H54 (cell line): ENCODE data around the gene TMEM33.
A peak's percentile ranks its signal among the peaks of the same experiment; 100 is the strongest.
"Not testable (repeated sequence)": the region's sequence is repeated elsewhere in the genome, so short reads cannot be mapped to it uniquely, and the experiment has no call there.

ENCODE experiments used
- DNase-seq: peaks from one replicate; pipeline ENCODE4 v3.0.0; 2011; ENCODE audit warnings: low spot score, mixed read lengths; ENCODE audit not compliant: insufficient read length
- FAIRE-seq: peaks from 3 replicates; lab custom pipeline; 2011; peaks lifted over from hg19 to GRCh38; lab: Jason Lieb, UNC
- POLR2A ChIP-seq: IDR thresholded peaks from 2 replicates; pipeline ENCODE4 v1.6.1; 2011; ENCODE audit warnings: low read depth, mild to moderate bottlenecking, low read length

Gene TMEM33, protein sequence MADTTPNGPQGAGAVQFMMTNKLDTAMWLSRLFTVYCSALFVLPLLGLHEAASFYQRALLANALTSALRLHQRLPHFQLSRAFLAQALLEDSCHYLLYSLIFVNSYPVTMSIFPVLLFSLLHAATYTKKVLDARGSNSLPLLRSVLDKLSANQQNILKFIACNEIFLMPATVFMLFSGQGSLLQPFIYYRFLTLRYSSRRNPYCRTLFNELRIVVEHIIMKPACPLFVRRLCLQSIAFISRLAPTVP

DNA sequence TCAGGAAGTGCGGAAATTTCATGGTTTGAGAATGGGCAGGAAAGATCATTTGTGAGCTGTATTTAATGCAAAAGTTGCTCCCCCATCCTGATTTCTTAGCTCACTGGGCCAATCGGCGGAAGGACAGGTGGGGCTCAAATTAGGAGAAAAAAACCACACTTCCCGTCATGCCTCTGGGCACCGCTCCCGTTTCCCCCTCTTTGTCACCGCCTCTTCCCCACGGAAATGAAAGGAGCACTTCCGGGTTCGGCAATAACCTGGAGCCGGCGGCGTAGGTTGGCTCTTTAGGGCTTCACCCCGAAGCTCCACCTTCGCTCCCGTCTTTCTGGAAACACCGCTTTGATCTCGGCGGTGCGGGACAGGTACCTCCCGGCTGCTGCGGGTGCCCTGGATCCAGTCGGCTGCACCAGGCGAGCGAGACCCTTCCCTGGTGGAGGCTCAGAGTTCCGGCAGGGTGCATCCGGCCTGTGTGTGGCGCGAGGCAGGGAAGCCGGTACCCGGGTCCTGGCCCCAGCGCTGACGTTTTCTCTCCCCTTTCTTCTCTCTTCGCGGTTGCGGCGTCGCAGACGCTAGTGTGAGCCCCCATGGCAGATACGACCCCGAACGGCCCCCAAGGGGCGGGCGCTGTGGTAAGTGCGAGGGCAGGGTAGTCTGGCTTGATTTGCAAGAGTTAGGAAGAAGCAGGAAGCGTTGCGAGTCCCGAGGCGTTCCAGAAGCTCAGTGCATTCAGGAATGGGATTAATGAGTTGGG, at the start of gene TMEM33:
TSS of gene TMEM33 (plus strand) at position 529 of the 751 bp plus-strand sequence. CDS start at position 585, 56 bp downstream.
- peak; percentile 44 for DNase-seq
- TF ChIP-seq POLR2A, result peak; percentile 45; the same call in 1 of the 2 replicates
- FAIRE-seq, result peak; percentile 79

DNA sequence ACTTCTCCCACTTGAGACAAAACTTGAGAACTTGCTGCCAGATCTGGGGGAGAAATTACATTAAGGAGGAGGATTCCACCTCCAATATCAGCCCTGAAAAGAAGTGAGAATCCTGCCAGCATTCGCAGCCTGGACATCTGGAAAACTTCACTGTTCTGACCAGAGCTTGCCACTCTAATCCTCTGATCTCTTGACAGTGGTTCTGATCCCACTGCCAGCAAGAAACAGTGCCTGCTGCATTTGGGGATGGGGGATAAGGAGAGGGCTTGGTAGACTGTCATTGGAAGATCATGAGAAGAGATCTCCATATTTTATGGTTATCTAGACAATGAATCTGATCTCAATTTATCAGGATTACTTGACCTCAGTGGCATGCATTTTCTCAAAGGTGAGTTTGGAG, 49.8 kb upstream of the TMEM33 start:
- DNase-seq, result no peak
- no peak for TF ChIP-seq POLR2A
- FAIRE-seq, result no peak

DNA sequence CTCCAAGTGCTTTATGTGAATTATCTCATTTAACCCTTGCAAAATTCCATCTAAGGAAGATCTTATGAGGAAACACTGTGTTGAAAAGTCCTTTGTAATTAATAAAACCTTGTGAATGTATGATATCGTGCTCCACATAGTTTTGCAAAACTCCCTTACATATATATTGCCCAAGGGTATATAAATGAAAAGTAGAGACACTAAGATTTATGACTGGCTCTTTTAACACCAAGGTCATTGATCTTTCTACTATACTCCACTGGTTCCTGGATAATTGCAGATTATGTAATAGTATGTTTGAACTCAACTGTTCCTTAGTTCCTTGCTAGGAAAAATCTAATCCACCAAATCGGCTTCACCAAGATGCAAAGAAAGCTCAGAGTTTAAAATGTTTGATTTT, 48.0 kb upstream of the TMEM33 start:
- FAIRE-seq, result no peak

DNA sequence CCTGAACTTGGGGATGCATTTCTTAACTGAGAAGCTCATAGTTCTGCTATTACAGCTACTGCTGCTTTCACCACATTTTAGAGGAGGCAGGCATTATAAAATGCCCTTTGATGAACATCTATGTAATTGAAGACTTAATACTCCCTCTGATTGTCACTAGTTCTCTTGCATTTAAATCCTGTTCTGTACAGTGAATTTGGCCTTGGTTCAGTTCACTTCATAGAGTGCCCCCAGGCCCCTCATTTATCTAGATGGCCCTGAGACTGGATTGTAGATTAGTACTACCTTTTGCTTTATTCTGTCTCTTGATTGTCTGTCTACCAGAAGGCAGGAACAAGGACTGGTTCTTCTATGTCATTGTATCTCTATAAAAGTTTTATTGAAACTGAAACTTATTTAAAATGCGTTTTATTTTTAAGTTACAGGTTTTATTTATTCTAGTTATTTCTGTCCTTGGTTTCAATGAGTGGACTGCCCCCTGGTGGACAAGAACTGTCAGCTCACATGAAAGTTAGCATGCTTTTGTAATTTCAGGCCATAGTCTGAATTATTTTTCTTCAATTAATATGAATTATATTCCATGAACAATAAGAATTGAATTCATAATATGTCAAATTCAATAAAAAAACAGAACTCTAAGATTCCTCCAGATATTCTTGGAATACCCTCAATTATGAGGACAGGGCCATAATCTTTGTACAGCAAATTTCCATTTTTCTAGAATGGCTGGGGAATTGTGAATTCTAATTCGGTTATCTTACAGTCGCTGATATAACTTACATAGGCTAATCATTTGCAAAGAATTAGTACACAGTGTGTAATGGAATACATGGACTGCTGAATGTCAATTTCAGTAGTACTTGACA, 47.2 kb upstream of the TMEM33 start:
- no peak for TF ChIP-seq POLR2A
- FAIRE-seq (no peak), DNase-seq (no peak)

More for the DNA sequence above, 48.0 kb upstream of the TMEM33 start:
- DNase-seq, result no peak
- TF ChIP-seq POLR2A, result no peak

DNA sequence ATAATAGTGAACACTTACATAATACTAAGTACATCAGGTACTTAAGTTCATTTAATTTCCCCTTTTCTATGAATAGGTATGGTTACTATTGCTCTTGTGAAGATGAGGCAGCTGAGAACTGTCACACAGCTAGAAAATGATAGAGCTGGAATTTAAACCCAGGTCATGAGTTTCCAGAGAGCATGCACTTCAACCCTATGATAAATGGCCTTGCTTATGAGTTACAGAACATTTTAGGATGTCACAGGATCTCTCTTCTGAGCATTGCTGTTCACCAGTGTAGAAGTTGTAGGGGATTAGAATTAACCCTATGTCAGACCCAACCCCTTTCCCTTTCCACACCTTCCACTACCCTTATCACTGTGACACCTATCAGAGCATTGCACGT, 46.5 kb upstream of the TMEM33 start:
- DNase-seq (no peak), FAIRE-seq (no peak)
- TF ChIP-seq POLR2A, result no peak

DNA sequence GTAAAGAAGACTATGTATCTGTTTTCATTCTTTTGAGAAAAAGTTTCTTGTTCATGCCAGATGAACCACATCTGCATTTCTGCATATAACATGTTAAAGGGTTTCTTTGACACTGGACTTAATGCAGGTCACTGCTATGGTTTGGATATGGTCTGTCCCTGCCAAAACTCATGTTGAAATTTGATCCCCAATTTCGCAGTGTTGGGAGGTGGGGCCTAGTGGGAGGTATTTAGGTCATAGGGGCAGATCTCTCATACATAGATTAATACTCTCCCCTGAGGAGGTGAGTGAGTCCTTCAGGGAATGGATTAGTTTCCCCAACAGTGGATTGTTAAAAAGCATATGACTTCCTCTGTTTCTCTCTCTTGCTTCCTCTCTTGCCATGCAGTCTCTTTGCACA, 45.9 kb upstream of the TMEM33 start:
- no peak for DNase-seq
- no peak for FAIRE-seq
- no peak for TF ChIP-seq POLR2A

DNA sequence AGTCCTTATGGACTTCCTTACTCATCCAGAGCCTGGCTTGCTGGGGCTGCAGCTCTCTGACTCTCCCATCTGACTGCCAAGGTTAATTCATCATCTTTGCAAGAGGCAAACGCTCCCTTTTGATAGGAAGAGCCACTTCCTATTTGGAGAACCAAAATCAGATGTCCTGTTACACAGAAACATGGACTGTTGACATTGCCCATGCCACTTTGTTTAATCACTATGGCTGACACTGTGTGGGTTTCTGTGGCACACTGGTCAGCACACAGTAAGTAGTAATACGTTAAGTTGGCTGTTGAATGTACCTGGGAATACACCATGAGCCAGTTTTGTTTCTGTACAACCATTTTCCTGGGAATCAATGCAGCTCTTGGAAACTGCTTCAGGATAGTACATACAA, 45.1 kb upstream of the TMEM33 start:
- FAIRE-seq (no peak), DNase-seq (no peak)
- no peak for TF ChIP-seq POLR2A

DNA sequence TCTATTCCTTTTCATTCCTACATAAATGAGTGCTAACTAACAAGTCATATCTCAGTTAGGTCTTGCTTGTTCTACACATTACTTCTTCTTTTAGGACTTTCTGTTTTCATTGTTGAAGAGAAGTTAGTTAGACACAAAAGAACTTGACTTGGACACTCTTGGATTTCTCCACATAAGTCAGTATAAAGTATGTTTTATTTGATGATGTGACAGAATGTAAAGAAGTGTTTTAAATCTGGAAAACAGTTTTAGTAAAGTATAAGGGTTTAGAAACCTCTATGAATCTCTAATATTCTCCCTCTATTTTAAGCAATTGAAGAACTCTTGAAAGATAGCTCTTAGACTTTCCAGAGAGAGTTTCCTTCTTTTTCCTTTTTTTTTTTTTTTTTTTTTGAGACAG, 38.6 kb upstream of the TMEM33 start:
- DNase-seq, result no peak
- no peak for TF ChIP-seq POLR2A
- FAIRE-seq, result no peak

DNA sequence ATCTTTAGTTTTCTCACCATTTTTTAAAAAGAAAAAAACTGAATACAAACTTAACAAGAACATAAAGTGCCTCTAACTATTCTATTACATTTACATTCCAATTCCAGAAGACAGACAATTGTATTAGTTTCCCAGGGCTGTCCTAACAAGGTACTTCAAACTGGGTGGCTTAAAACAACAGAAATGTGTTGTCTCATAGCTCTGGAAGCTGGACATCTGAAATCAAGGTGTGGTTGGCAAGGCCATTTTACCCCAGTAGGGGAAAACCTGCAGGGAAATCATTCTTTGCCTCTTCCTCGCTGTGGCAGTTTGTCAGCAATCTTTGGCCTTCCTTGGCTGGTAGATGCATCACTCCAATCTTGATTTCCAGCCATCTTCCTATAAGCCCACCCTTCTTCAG, 37.5 kb upstream of the TMEM33 start:
- no peak for TF ChIP-seq POLR2A
- DNase-seq (no peak), FAIRE-seq (no peak)

DNA sequence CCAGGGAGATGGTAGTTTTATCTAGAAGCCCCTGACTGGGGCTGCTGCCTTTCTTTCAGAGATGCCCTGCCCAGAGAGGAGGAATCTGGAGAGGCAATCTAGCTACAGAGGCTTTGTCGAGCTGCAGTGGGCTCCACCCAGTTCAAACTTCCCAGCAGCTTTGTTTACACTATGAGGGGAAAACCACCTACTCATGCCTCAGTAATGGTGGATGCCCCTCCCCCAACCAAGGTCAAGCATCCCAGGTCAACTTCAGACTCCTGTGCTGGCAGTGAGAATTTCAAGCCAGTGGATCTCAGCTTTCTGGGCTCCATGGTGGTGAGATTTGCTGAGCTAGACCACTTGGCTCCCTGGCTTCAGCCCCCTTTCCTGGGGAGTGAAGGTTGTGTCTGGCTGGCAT, 26.1 kb upstream of the TMEM33 start:
- not testable (repeated sequence) for DNase-seq, FAIRE-seq

DNA sequence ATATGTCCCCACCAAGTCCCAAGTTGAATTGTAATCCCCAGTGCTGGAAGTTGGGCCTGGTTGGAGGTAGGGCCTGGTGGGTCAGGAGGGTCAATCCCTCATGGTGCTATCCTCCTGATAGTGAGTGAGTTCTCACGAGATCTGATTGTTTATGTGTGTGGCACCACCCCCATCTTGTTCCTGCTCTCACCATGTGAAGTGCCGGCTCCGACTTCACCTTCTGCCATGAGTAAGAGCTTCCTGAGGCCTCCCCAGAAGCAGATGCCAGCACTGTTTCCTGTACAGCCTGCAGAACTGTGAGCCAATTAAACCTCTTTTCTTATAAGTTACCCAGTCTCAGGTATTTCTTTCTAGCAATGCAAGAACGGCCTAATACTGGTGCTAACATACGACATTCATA, 22.7 kb upstream of the TMEM33 start:
- no peak for FAIRE-seq
- no peak for DNase-seq
- TF ChIP-seq POLR2A, result no peak

DNA sequence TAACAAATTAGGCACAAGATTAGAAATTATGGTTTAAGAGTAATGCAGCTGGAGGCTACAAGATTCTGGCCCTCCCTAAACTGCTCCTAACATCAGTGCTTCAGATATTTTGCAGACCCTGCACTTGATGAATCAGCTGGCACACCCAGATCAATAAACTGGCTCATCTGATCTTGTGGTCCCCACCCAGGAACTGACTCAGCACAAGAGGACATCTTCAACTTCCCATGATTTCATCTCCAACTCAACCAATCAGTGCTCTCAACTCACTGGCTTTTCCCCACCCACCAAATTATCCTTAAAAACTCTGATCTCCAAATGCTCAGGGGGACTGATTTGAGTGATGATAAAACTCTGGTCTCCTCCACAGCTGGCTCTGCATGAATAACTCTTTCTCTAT, 21.7 kb upstream of the TMEM33 start:
- no peak for TF ChIP-seq POLR2A
- FAIRE-seq (no peak), DNase-seq (no peak)

DNA sequence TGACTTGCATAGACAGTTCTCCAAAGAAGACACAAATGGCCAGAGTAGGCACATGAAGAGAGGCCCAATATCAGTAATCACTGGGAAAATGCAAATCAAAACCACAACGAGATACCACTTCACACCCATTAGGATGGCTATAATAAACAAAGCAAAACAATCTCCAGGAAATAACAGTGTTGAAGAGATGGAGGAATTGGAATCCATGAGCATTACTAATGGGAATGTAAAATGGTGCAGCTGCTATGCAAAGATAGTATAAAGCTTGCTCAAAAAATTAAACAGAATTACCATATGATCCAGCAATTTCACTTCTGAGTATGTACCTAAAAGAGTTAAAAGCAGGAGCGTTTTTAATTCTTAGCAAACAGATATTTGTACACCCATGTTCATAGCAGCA, 17.0 kb upstream of the TMEM33 start:
- DNase-seq (no peak), FAIRE-seq (no peak)
- no peak for TF ChIP-seq POLR2A

DNA sequence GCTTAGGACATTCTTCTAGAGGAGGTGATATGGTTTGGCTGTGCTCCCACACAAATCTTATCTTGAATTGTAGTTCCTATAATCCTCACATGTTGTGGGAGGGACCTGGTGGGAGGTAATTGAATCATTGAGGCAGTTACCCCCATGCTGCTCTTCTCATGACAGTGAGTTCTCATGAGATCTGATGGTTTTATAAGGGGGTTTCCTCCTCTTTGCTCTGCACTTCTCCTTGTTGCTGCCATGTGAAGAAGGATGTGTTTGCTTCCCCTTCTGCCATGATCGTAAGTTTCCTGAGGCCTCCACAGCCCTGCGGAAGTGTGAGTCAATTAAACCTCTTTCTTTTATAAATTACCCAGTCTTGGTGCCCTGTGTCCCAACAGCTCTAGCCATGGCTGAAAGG, 14.8 kb upstream of the TMEM33 start:
- not testable (repeated sequence) for FAIRE-seq, DNase-seq
